AG09309 (cell line): ENCODE data around the gene PIK3IP1.
"Not testable (repeated sequence)": the region's sequence is repeated elsewhere in the genome, so short reads cannot be mapped to it uniquely, and the experiment has no call there.

ENCODE experiments used
- DNase-seq: peaks from one replicate; pipeline ENCODE4 v3.0.0-alpha.2; 2010; ENCODE audit warnings: low read depth
- H3K4me3 ChIP-seq: 2 replicates; pipeline ENCODE4 v1.5.1; 2011; ENCODE audit warnings: mild to moderate bottlenecking, low read depth, low read length, moderate library complexity; ENCODE audit not compliant: control insufficient read depth
- CTCF ChIP-seq: IDR thresholded peaks from 2 replicates; pipeline ENCODE4 v1.5.1; 2011; ENCODE audit warnings: mild to moderate bottlenecking, low read depth, low read length, inconsistent platforms; ENCODE audit not compliant: insufficient read depth, control insufficient read depth; ENCODE audit errors: missing control alignments

Gene PIK3IP1

GRCh38 chr22:31244046-31244942 lies 48.0 kb downstream of the PIK3IP1 start:
- TF ChIP-seq CTCF: no peak
- H3K4me3 ChIP-seq: no peak overlapping the region
- no peak for DNase-seq

GRCh38 chr22:31243339-31244045 lies 48.8 kb downstream of the PIK3IP1 start:
- no peak overlapping the region for H3K4me3 ChIP-seq
- no peak for DNase-seq
- TF ChIP-seq CTCF: no peak

GRCh38 chr22:31241936-31242335 lies 50.4 kb downstream of the PIK3IP1 start:
- no peak overlapping the region for H3K4me3 ChIP-seq
- TF ChIP-seq CTCF: peak; percentile 15
- peak; percentile 41 for DNase-seq

- no peak overlapping the region for H3K4me3 ChIP-seq
- TF ChIP-seq CTCF: no peak
- no peak for DNase-seq
Measured at GRCh38 chr22:31241200-31241599, 51.1 kb downstream of the PIK3IP1 start.

- H3K4me3 ChIP-seq: no peak overlapping the region
- DNase-seq: no peak
- TF ChIP-seq CTCF: no peak
Measured at GRCh38 chr22:31239771-31240370, 52.4 kb downstream of the PIK3IP1 start.

GRCh38 chr22:31238057-31238456 lies 54.2 kb downstream of the PIK3IP1 start:
- TF ChIP-seq CTCF: no peak
- no peak overlapping the region for H3K4me3 ChIP-seq
- DNase-seq: no peak

GRCh38 chr22:31236044-31236443 lies 56.2 kb downstream of the PIK3IP1 start:
- not testable (repeated sequence) for DNase-seq, H3K4me3 ChIP-seq
